ENCODE results near the gene ARID4B.
"Not testable (repeated sequence)": the region's sequence is repeated elsewhere in the genome, so short reads cannot be mapped to it uniquely, and the experiment has no call there.

Gene ARID4B

GRCh38 chr1:235328271-235329138 is 526 bp upstream of the ARID4B start, which contains the start of gene GGPS1:
GGPS1 (plus strand) TSS chr1:235328570; CDS start chr1:235335265, 6,695 bp downstream.
- DNase-seq = peak; percentile 100

DNA sequence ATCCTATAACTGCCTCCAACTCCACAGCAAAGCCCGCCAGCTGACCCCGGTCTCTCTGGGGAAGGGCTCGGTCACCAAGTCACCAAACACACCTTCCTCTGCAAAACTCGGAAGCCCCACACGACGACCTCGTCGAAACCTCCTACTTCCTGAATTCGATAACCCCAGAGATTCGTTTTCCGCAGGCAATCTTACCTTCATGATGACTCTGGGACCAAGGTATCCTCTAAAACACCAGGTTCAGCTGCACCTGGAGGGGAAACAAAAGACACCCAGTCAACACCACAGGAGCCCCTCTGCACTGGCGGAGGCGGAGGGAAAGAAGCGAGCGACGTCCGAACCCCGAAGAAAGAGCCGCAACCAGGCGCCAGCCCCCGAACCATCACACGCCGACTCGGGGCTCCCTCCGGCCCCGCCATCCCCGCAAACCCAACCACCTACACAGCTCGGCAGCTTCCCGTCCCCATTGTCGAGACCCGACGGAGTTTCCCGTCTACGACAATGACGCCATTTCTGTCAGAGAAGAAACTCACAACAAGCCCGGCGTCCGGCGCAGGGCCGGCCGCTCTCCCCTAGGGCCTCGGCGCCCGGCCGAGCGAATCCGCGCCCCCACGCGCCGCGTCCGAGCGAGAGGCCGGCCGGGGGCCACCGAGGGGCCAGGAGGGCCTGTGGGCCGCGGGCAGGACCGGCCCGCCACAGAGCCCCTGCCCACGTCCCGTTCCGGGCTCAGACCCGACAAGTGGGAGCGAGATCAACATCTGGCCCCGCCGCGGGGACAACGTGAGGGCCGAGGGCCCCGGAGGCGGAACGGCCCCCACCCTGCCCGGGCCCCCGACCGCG is 1.0 kb downstream of the ARID4B start:
- DNase-seq = peak; percentile 74

- DNase-seq = no peak
Observed at GRCh38 chr1:235325854-235326253, 2.1 kb downstream of the ARID4B start.

GRCh38 chr1:235325139-235325538 is 2.8 kb downstream of the ARID4B start:
- DNase-seq = no peak

GRCh38 chr1:235324296-235324695 is 3.7 kb downstream of the ARID4B start:
- DNase-seq = no peak

GRCh38 chr1:235320521-235321179 is 7.3 kb downstream of the ARID4B start:
- no peak for DNase-seq

- no peak for DNase-seq
Observed at GRCh38 chr1:235319255-235319654, 8.7 kb downstream of the ARID4B start.

DNA sequence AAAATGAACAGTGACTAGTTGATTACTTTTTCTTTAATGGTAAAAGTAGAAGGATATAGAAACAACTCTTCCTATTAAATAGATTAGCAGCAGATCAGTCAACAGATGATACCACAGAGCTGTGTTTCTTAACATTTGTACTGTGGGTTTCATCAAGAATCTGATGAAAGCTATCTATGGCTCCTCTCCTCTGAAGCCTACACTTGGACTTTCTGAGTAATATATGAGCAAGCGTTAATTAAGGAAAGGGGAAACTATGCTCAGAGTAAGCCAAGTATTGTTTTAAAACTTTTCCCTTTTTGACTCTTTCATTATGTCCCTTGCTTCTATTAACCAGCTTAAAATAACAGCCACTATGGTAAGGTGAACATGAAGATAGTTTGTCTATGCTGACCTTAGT is 10.8 kb downstream of the ARID4B start:
- no peak for DNase-seq

DNA sequence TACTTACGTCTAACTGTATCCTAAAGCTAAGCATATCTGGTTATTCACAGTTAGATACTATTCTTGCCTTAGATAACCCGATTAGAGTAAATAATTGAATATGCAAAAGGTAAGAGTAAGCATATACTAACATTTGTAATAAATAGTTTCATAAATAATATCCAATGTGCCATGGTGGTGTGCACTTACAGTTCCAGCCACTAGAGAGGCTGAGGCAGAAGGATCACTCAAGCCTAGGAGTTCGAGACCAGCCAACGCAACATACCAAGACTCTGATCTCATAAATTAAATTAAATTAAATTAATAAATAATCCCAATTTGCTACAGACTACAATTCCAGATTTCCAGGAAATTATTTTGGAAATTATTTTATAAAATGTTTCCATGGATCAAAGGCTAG is 12.2 kb downstream of the ARID4B start:
- no peak for DNase-seq

GRCh38 chr1:235315173-235315572 is 12.8 kb downstream of the ARID4B start:
- DNase-seq = no peak

- no peak for DNase-seq
Observed at GRCh38 chr1:235313931-235314678, 13.9 kb downstream of the ARID4B start.

DNA sequence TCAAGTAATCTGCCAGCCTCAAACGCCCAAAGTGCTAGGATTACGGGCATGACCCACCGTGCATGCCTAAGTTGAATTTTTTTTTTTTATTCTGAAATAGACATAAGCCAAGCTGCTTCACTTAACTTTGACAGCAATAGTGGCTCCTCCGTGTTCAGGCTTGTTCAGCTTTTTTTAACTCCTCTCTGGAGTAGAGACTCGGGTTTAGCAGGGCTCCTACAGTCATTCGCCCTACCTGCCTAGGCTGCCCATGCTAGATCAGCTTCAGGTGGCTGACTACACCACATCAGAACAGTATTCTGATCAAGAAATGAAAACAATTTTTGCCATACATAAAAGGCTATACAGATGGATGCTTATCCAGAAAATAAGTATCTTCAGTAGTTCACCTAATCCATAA is 14.7 kb downstream of the ARID4B start:
- DNase-seq = no peak

DNA sequence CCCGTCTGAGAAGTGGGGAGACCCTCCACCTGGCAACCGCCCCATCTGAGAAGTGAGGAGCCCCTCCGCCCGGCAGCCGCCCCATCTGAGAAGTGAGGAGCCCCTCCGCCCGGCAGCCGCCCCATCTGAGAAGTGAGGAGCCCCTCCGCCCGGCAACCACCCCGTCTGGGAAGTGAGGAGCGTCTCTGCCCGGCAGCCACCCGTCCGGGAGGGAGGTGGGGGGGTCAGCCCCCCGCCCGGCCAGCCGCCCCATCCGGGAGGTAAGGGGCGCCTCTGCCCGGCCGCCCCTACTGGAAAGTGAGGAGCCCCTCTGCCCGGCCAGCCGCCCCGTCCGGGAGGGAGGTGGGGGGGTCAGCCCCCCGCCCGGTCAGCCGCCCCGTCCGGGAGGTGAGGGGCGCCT is 18.8 kb downstream of the ARID4B start:
- DNase-seq = not testable (repeated sequence)

DNA sequence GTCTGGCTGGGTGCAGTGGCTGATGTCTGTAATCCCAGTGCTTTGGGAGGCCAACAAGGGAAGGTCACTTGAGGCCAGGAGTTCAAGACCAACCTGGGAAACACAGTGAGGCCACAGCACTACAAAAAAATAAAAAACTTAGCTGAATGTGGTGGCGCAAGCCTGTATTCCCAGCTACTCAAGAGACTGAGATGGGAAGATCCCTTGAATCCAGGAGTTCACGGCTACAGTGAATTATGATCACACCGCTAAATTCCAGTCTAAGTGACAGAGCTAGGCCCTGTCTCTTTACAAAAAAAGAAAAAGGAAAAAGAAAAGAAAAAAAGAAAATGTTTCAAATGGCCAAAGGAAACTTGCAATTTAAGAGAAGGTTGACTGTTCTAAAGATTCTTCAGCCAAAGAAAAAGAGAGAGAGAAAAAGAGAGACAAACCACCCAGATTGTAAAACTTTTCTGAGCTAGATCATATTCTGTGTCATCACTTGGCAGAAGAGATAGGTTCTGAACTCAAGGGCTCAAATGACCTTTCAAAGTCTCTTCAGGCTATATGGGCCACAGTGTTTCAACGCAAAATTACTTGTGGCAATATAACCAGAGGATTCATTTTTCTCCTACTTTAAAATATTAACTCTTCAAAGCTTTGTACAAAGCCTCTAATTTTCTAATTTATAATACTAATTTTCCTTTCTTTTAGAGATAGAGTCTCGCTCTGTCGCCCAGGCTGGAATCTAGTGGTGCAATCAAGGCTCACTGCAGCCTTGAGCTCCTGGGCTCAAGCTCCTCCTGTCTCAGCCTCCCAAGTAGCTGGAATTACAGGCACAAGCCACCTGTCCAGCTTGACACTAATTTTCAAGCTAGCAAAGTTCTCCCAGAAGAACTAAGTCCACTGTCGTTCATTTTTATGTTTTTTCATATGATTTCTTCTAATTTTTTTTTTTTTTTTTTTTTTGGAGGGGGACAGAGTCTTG is 20.5 kb downstream of the ARID4B start:
- DNase-seq = no peak

GRCh38 chr1:235304549-235305451 is 23.2 kb downstream of the ARID4B start:
- DNase-seq = no peak

DNA sequence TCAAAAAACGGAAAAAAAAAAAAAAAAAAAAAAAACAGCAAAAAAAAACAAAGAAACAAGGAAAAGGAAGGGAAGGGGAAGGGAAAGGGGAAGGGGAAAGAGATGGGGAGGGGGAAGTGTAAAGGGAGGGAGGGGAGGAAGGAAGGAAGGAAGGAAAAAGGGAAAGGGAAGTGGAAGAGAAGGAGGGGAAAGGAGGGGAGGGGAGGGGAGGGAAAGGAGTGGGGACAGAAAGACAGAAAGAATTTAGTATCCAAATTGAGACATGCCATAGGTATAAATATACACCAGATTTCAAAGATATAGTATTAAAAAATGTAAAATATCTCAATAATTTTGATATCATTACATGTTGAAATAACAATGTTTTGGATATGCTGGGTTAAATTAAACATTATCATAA is 25.8 kb downstream of the ARID4B start:
- DNase-seq = no peak

DNA sequence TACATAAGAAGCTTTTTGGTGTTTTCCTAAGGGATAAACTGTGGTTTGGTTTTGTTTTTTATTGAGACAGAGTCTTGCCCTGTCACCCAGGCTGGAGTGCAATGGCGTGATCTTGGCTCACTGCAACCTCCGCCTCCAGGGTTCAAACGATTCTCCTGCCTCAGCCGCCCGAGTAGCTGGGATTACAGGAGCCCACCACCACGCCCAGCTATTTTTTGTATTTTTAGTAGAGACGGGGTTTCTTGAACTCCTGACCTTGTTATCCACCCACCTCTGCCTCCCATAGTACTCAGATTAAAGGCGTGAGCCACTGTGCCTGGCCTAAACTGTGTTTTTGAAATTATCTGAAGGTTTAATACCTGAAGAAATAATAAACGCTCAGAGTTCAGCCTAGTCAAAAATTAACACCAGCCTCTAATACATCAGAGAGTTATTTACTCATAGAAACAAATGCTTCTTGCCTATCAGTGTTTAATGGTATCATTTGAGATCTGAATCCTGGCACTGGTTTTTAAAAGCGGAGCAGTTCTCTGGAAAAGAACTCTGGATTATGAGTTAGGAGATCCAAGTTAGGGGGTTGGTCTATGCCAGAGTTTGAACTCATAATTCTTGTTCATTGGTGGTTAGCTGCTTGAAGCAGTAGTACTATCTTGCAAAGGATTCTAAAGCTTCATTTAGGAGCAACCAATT is 28.7 kb downstream of the ARID4B start:
- DNase-seq = no peak

DNA sequence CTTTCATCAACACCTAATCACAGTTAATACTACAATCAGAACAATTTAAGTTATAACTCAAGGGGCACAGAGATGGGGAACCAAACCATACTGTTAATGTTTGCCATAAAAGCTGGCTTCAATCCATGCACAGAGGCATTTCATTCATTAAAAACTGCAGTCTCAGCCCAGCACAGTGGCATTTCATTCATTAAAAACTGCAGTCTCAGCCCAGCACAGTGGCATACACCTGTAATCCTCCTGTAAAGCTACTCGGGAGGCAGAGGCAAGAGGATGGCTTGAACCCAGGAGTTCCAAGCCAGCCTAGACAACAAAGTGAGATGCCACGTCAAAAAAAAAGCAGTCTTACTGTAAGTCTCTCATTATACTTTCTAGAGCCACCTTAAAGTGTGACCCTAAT is 29.2 kb downstream of the ARID4B start:
- no peak for DNase-seq

DNA sequence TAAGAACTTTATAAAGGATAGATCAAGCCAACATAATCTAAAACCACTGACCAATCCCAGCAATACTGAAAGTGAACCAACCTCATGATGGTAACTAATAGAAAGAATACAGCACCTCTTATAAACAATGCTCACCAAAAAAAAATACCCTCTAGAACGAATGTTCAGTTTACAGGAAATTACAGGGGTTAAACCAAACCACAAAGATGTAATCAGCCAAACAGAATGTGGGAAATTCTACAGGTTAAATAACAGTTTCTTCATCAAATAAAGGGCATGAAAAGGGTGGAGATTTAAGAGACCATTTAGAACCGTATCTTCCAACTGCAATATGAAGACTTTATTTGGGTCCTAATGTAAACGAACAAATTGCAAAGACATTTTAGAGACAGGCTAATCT is 30.4 kb downstream of the ARID4B start:
- DNase-seq = no peak

DNA sequence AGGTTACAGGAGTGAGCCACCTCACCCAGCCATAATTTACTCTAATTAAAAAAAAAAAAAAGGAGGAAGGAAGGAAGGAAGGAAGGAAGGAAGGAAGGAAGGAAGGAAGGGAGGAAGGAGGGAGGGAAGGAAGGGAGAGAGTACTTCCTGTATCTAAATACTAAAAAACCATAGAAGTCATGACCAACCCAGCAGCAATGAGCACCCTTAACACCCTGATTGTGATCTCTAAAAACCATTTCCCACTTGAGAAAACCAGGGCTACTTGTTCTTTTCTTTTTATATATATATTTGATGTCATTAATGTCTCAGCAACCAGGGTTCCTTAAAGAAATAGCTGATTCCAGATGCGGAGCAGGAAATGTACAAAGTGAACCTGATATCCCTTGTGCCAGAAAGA is 31.2 kb downstream of the ARID4B start:
- no peak for DNase-seq

All from eye (tissue), 1 donor.